Muscle of arm (tissue), 12 donors: ENCODE results near the gene KAZN. TPM values are rescaled to one million over a fixed set of nuclear protein-coding genes. Genes with fewer than 3 reads are reported as not detected.

ENCODE experiments used
- DNase-seq: peaks from one replicate; pipeline ENCODE4 v3.0.0-alpha.2; 2013
- polyA plus RNA-seq, 12 donors: library from polyadenylated mRNA; unstranded; fragments of 120-200 nt; gene quantifications; one replicate each; pipeline ENCODE4 v1.2.1, GENCODE V29; 2013; ENCODE audit not compliant: insufficient read length in 12 of 12

The KAZN gene
- polyA plus RNA-seq, 12 donors: 10.6 to 20.6 (median 14.8) TPM; not detected in 1

GRCh38 chr1:15153842-15154479 is 555.5 kb downstream of the KAZN start:
- DNase-seq: peak; percentile 60

- DNase-seq: no peak
Measured at GRCh38 chr1:15154480-15155036, 556.1 kb downstream of the KAZN start.

- DNase-seq: no peak
Measured at GRCh38 chr1:15155191-15155590, 556.7 kb downstream of the KAZN start.

- peak; percentile 62 for DNase-seq
Measured at GRCh38 chr1:15155888-15156741, 557.6 kb downstream of the KAZN start.

GRCh38 chr1:15156807-15157380 is 558.4 kb downstream of the KAZN start:
- DNase-seq: no peak

- DNase-seq: no peak
Measured at GRCh38 chr1:15157524-15158399, 559.3 kb downstream of the KAZN start.

GRCh38 chr1:15158506-15159165 is 560.2 kb downstream of the KAZN start:
- DNase-seq: no peak

- DNase-seq: no peak
Measured at GRCh38 chr1:15159166-15159555, 560.7 kb downstream of the KAZN start.

GRCh38 chr1:15160626-15161025 is 562.1 kb downstream of the KAZN start:
- DNase-seq: no peak

GRCh38 chr1:15167386-15167785 is 568.9 kb downstream of the KAZN start:
- no peak for DNase-seq
